HEK293 (cell line): ENCODE results near the gene TET1.

ENCODE experiments used
- CTCF ChIA-PET: fragments of 350-600 bp; formaldehyde crosslinking; extraction: SDS; loops from one replicate; lab custom pipeline; 2021; ENCODE audit warnings: antibody characterized with exemption; lab: Yijun Ruan, JAX
- POLR2A ChIA-PET: fragments of 300-600 bp; formaldehyde crosslinking; extraction: SDS; loops from one replicate; lab custom pipeline; 2020; ENCODE audit warnings: antibody characterized with exemption, inconsistent platforms; lab: Yijun Ruan, JAX
- H3K27ac ChIP-seq: fragments of 200-500 bp; sonication (Bioruptor generic); 2 replicates; pipeline ENCODE4 v1.5.1; 2014; ENCODE audit warnings: low read depth, low read length, control low read depth, inconsistent platforms; ENCODE audit errors: extremely low read depth
- H3K36me3 ChIP-seq, 2 experiments: fragments of 200-500 bp in 1 of 2; sonication (Bioruptor generic) in 1 of 2; 1 replicate in 1 of 2; 2 replicates in 1 of 2; pipeline ENCODE4 v1.5.1; 2014 to 2017; ENCODE audit warnings: inconsistent platforms in 2 of 2, low read length in 2 of 2; ENCODE audit not compliant: control insufficient read depth in 2 of 2, insufficient read depth in 1 of 2
- H3K4me1 ChIP-seq: fragments of 200-500 bp; sonication (Bioruptor generic); 2 replicates; pipeline ENCODE4 v1.5.1; 2014; ENCODE audit warnings: mild to moderate bottlenecking, low read length, inconsistent platforms; ENCODE audit not compliant: control insufficient read depth, insufficient read depth
- H3K4me3 ChIP-seq: 2 replicates; pipeline ENCODE4 v1.5.1; 2011; ENCODE audit warnings: low read depth, mild to moderate bottlenecking, control low read depth, low read length, moderate library complexity
- H3K9me3 ChIP-seq: fragments of 200-500 bp; sonication (Bioruptor generic); 2 replicates; pipeline ENCODE4 v1.5.1; 2014; ENCODE audit warnings: low read depth, low read length, inconsistent platforms; ENCODE audit not compliant: control insufficient read depth, insufficient read depth
- REST ChIP-seq: fragments of 450-650 bp; formaldehyde crosslinking; IDR thresholded peaks from 2 replicates; pipeline ENCODE4 v1.5.1; 2016; ENCODE audit warnings: missing biosample characterization, missing genetic modification characterization
- TCF7L2 ChIP-seq: IDR thresholded peaks from 2 replicates; pipeline ENCODE4 v1.6.1; 2011; ENCODE audit warnings: low read depth, mild to moderate bottlenecking, inconsistent platforms, low read length, moderate library complexity, borderline replicate concordance
- TRIM28 ChIP-seq: IDR thresholded peaks from 2 replicates; pipeline ENCODE4 v1.6.1; 2011; ENCODE audit warnings: low read length, control low read depth, borderline replicate concordance
- ZNF121 ChIP-seq: fragments of 450-650 bp; formaldehyde crosslinking; IDR thresholded peaks from 2 replicates; pipeline ENCODE4 v1.5.1; 2016; ENCODE audit warnings: missing biosample characterization, missing genetic modification characterization
- ZNF132 ChIP-seq: fragments of 450-650 bp; formaldehyde crosslinking; IDR thresholded peaks from 2 replicates; pipeline ENCODE4 v1.5.1; 2017; ENCODE audit warnings: missing biosample characterization, missing genetic modification characterization, borderline replicate concordance
- ZNF148 ChIP-seq: fragments of 450-650 bp; formaldehyde crosslinking; IDR thresholded peaks from 2 replicates; pipeline ENCODE4 v1.5.0; 2017; ENCODE audit warnings: missing biosample characterization, missing genetic modification characterization, borderline replicate concordance
- ZNF19 ChIP-seq: fragments of 450-650 bp; formaldehyde crosslinking; IDR thresholded peaks from 2 replicates; pipeline ENCODE4; 2016; ENCODE audit warnings: missing biosample characterization, missing genetic modification characterization, low read depth
- ZNF362 ChIP-seq: fragments of 450-650 bp; formaldehyde crosslinking; IDR thresholded peaks from 2 replicates; pipeline ENCODE4 v1.5.1; 2016; ENCODE audit warnings: missing biosample characterization, missing genetic modification characterization
- ZNF521 ChIP-seq: fragments of 450-650 bp; formaldehyde crosslinking; IDR thresholded peaks from 2 replicates; pipeline ENCODE4 v1.5.1; 2017; ENCODE audit warnings: missing biosample characterization, mild to moderate bottlenecking, missing genetic modification characterization
- ZNF768 ChIP-seq: fragments of 450-650 bp; formaldehyde crosslinking; IDR thresholded peaks from 2 replicates; pipeline ENCODE4 v1.5.1; 2018; ENCODE audit warnings: missing biosample characterization, mild to moderate bottlenecking, missing genetic modification characterization
- ZNF843 ChIP-seq: fragments of 450-650 bp; formaldehyde crosslinking; IDR thresholded peaks from 2 replicates; pipeline ENCODE4 v1.5.1; 2016; ENCODE audit warnings: missing biosample characterization, missing genetic modification characterization

The TET1 gene

GRCh38 chr10:68566955-68567354 is 6.8 kb downstream of the TET1 start:
- H3K4me1 ChIP-seq, result peaks cover 5% of the 10 kb centered on the region
- POLR2A ChIA-PET, result interaction anchor here (0.6 kb wide), 1 partner anchor 9 kb away, joined by 3 read pairs; no protein-coding TSS in a partner anchor
- H3K36me3 ChIP-seq, result peaks cover 0 to 3% of the 10 kb centered on the region in 2 experiments; a peak in 1 of 3 replicates
- H3K27ac ChIP-seq, result no peak overlapping the region
- no peak for TF ChIP-seq TCF7L2
- CTCF ChIA-PET, result interaction anchor here (0.6 kb wide), 3 partner anchors 9 to 520 kb away, joined by 3 read pairs; no protein-coding TSS in a partner anchor
- H3K4me3 ChIP-seq, result no peak overlapping the region
- no peaks in the 10 kb centered on the region for H3K9me3 ChIP-seq

GRCh38 chr10:68572151-68572550 is 12.0 kb downstream of the TET1 start:
- POLR2A ChIA-PET, result no interaction called here

GRCh38 chr10:68574051-68574450 is 13.9 kb downstream of the TET1 start:
- H3K4me1 ChIP-seq, result no peaks in the 10 kb centered on the region
- TF ChIP-seq ZNF19 (tag by site-specific recombination) (no peak), ZNF121 (tag by site-specific recombination) (no peak), ZNF768 (no peak), ZNF148 (tag by site-specific recombination) (no peak), REST (no peak), ZNF362 (tag by site-specific recombination) (no peak)
- peaks cover 6 to 27% of the 10 kb centered on the region in 2 experiments; a peak in 2 of 3 replicates for H3K36me3 ChIP-seq
- H3K27ac ChIP-seq, result no peak overlapping the region
- ChIA-PET CTCF (no interaction called here), POLR2A (no interaction called here)
- no peak overlapping the region for H3K4me3 ChIP-seq
- no peaks in the 10 kb centered on the region for H3K9me3 ChIP-seq

More at GRCh38 chr10:68572151-68572550, 12.0 kb downstream of the TET1 start:
- Histone ChIP-seq H3K4me1 (no peaks in the 10 kb centered on the region), H3K36me3 (peaks cover 8 to 27% of the 10 kb centered on the region in 2 experiments; a peak in 2 of 3 replicates), H3K27ac (no peak overlapping the region), H3K9me3 (no peaks in the 10 kb centered on the region), H3K4me3 (no peak overlapping the region)
- CTCF ChIA-PET, result interaction anchor here (0.7 kb wide), 2 partner anchors 13 to 565 kb away, joined by 3 to 4 read pairs; no protein-coding TSS in a partner anchor
- TF ChIP-seq ZNF132 (tag by site-specific recombination) (no peak), TRIM28 (no peak), ZNF521 (tag by site-specific recombination) (no peak), TCF7L2 (no peak), ZNF768 (no peak), ZNF843 (no peak)
